K562 (cell line): ENCODE results near the gene GATA1. TPM values are rescaled to one million over a fixed set of nuclear protein-coding genes. Genes with fewer than 3 reads are reported as not detected.

Source experiments
- FOXJ2 ChIP-seq: fragments of 200-800 bp; sonication (Bioruptor generic); IDR thresholded peaks from 2 replicates; pipeline ENCODE4 v1.6.1; 2016; ENCODE audit warnings: missing genetic modification characterization, missing compliant biosample characterization
- KAT7 ChIP-seq: sonication (generic); formaldehyde crosslinking; IDR thresholded peaks from 2 replicates; pipeline ENCODE4 v1.8.0; 2022; ENCODE audit warnings: missing genetic modification reagents, mild to moderate bottlenecking, borderline replicate concordance
- MAZ ChIP-seq, 2 experiments: fragments of 450-650 bp in 1 of 2; sonication (generic) in 1 of 2; formaldehyde crosslinking; IDR thresholded peaks in 1 of 2; conservative IDR thresholded peaks in 1 of 2; 2 replicates each; pipeline versions ENCODE4 v1.4.0 to v1.5.0; 2020; ENCODE audit warnings: mild to moderate bottlenecking in 1 of 2, missing genetic modification reagents in 1 of 2
- SP2 ChIP-seq: IDR thresholded peaks from 2 replicates; pipeline ENCODE4 v1.6.1; 2011; ENCODE audit warnings: mild to moderate bottlenecking, low read depth, low read length, moderate library complexity; ENCODE audit not compliant: poor library complexity, severe bottlenecking; ENCODE audit errors: extremely low read depth
- TAF1 ChIP-seq: IDR thresholded peaks from 2 replicates; pipeline ENCODE4 v1.6.1; 2011; ENCODE audit warnings: mild to moderate bottlenecking, low read length, moderate library complexity; ENCODE audit not compliant: insufficient read depth, control insufficient read depth, severe bottlenecking; ENCODE audit errors: extremely low read depth
- TCF7L2 ChIP-seq: fragments of 150-350 bp; IDR thresholded peaks from 2 replicates; pipeline ENCODE4 v1.6.1; 2016; ENCODE audit warnings: low read depth, mild to moderate bottlenecking, low read length, moderate library complexity
- ZNF695 ChIP-seq: fragments of 450-650 bp; formaldehyde crosslinking; IDR thresholded peaks from 2 replicates; pipeline ENCODE4 v1.4.0; 2020; ENCODE audit warnings: mild to moderate bottlenecking, moderate library complexity
- polyA plus RNA-seq, 8 experiments: library from polyadenylated mRNA; depleted of rRNA in 4 of 8; stranded (reverse) in 5 of 8; unstranded in 3 of 8; fragments of >200 nt; fragmentation: Nextera tagmentation in 2 of 8; fragmentation: Illumina TruSeq in 1 of 8; extraction: Ambion mirVana in 2 of 8; extraction: Trizol in 1 of 8; gene quantifications; 2 replicates each; pipeline versions ENCODE4 v1.2.1 to v1.2.3, GENCODE V29; 2011 to 2014; ENCODE audit warnings: inconsistent platforms in 1 of 8, missing spikeins in 1 of 8
- total RNA-seq, 7 experiments: library from RNA; depleted of rRNA in 6 of 7; stranded (reverse); fragments of >200 nt in 6 of 7; fragmentation: Illumina TruSeq in 2 of 7; extraction: Trizol in 2 of 7; gene quantifications; 2 replicates each; pipeline versions ENCODE4 v1.2.1 to v1.2.3, GENCODE V29; 2011 to 2021; ENCODE audit warnings: low replicate concordance in 1 of 7
- TF ChIP-seq, protein P1 (sequence below), 2 experiments: fragments of 450-650 bp in 1 of 2; sonication (generic) in 1 of 2; formaldehyde crosslinking in 1 of 2; IDR thresholded peaks; 2 replicates each; pipeline versions ENCODE4 v1.7.1 to v1.9.0; 2016 to 2022; ENCODE audit warnings: inconsistent platforms in 1 of 2, mild to moderate bottlenecking in 1 of 2, missing genetic modification reagents in 1 of 2
- TF ChIP-seq, protein P2 (sequence below): fragments of 450-650 bp; IDR thresholded peaks from 2 replicates; pipeline ENCODE4 v1.6.1; 2017; ENCODE audit warnings: antibody characterized with exemption, mild to moderate bottlenecking
- TF ChIP-seq, protein P3 (sequence below): fragments of 450-650 bp; formaldehyde crosslinking; IDR thresholded peaks from 2 replicates; pipeline ENCODE4 v1.4.0; 2020; ENCODE audit warnings: mild to moderate bottlenecking

The GATA1 gene
- total and polyA plus RNA-seq, 9 of the 15 experiments (the other 6 are each of a cell fraction or from before 2014, with no cell fraction given) = 11.9 to 291 (median 116) TPM

DNA sequence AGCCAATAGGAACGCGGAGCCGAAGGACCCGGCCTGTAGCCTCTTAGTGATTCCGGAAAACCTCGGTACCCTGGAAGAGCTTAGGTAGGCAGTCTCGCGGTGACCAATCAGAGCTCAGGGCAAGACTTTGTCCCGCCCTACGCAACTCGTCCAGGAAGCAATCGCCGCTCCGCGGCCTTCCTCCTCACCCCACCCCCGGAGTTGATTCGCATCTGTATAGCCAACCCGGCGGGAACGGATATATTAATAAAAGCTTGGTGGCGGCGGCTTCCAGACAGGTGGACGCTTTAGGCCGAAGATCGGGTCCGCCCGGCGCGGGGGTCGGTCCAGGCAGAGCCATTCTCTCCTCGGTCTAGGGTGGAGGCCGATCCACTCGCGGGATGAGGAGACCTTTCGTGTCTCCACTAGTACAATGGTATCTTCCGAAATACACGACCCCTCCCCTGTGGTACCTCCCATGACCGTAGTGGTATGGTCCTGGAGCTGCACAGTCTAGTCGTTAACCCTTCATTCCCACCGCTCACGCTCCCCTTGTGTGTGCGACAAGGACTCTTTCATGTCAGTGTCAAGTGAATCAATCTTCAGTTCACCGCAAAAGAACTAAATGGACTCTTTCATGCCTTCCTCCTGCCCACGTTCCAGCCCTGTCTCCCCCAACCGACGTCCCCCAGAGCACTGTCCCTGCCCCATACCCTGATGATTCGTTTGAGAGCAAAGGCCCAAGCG, 49.0 kb upstream of the GATA1 start (continued):
- TF ChIP-seq, protein P1, sequence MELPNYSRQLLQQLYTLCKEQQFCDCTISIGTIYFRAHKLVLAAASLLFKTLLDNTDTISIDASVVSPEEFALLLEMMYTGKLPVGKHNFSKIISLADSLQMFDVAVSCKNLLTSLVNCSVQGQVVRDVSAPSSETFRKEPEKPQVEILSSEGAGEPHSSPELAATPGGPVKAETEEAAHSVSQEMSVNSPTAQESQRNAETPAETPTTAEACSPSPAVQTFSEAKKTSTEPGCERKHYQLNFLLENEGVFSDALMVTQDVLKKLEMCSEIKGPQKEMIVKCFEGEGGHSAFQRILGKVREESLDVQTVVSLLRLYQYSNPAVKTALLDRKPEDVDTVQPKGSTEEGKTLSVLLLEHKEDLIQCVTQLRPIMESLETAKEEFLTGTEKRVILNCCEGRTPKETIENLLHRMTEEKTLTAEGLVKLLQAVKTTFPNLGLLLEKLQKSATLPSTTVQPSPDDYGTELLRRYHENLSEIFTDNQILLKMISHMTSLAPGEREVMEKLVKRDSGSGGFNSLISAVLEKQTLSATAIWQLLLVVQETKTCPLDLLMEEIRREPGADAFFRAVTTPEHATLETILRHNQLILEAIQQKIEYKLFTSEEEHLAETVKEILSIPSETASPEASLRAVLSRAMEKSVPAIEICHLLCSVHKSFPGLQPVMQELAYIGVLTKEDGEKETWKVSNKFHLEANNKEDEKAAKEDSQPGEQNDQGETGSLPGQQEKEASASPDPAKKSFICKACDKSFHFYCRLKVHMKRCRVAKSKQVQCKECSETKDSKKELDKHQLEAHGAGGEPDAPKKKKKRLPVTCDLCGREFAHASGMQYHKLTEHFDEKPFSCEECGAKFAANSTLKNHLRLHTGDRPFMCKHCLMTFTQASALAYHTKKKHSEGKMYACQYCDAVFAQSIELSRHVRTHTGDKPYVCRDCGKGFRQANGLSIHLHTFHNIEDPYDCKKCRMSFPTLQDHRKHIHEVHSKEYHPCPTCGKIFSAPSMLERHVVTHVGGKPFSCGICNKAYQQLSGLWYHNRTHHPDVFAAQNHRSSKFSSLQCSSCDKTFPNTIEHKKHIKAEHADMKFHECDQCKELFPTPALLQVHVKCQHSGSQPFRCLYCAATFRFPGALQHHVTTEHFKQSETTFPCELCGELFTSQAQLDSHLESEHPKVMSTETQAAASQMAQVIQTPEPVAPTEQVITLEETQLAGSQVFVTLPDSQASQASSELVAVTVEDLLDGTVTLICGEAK (IDR thresholded peaks at IDR 0.05) = peak; percentile 96
- TF ChIP-seq, protein P1 (CRISPR knock-in tag; IDR thresholded peaks at IDR 0.05) = no peak
- TF ChIP-seq, protein P2, sequence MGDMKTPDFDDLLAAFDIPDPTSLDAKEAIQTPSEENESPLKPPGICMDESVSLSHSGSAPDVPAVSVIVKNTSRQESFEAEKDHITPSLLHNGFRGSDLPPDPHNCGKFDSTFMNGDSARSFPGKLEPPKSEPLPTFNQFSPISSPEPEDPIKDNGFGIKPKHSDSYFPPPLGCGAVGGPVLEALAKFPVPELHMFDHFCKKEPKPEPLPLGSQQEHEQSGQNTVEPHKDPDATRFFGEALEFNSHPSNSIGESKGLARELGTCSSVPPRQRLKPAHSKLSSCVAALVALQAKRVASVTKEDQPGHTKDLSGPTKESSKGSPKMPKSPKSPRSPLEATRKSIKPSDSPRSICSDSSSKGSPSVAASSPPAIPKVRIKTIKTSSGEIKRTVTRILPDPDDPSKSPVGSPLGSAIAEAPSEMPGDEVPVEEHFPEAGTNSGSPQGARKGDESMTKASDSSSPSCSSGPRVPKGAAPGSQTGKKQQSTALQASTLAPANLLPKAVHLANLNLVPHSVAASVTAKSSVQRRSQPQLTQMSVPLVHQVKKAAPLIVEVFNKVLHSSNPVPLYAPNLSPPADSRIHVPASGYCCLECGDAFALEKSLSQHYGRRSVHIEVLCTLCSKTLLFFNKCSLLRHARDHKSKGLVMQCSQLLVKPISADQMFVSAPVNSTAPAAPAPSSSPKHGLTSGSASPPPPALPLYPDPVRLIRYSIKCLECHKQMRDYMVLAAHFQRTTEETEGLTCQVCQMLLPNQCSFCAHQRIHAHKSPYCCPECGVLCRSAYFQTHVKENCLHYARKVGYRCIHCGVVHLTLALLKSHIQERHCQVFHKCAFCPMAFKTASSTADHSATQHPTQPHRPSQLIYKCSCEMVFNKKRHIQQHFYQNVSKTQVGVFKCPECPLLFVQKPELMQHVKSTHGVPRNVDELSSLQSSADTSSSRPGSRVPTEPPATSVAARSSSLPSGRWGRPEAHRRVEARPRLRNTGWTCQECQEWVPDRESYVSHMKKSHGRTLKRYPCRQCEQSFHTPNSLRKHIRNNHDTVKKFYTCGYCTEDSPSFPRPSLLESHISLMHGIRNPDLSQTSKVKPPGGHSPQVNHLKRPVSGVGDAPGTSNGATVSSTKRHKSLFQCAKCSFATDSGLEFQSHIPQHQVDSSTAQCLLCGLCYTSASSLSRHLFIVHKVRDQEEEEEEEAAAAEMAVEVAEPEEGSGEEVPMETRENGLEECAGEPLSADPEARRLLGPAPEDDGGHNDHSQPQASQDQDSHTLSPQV = peak; percentile 53; the same call in 1 of the 2 replicates
- TF ChIP-seq KAT7 (no peak), FOXJ2 (tag) (0 out of 2 replicates have a peak, but pooled peaks have one; percentile 26), ZNF695 (no peak), SP2 (peak; percentile 59), TCF7L2 (peak; percentile 84; the same call in 1 of the 2 replicates), TAF1 (peak; percentile 41), MAZ (CRISPR knock-in tag; conservative IDR thresholded peaks at IDR 0.05 in 1 of 2, IDR thresholded peaks at IDR 0.05 in 1 of 2) (peak; percentile 57 to 66; a peak in 3 of 4 replicates)
- TF ChIP-seq, protein P3, sequence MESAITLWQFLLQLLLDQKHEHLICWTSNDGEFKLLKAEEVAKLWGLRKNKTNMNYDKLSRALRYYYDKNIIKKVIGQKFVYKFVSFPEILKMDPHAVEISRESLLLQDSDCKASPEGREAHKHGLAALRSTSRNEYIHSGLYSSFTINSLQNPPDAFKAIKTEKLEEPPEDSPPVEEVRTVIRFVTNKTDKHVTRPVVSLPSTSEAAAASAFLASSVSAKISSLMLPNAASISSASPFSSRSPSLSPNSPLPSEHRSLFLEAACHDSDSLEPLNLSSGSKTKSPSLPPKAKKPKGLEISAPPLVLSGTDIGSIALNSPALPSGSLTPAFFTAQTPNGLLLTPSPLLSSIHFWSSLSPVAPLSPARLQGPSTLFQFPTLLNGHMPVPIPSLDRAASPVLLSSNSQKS (CRISPR knock-in tag) = no peak
